ENCODE measurements around the gene AGBL1. TPM values are rescaled to one million over a fixed set of nuclear protein-coding genes. Genes with fewer than 3 reads are reported as not detected.

Gene AGBL1
- total RNA-seq, 1 experiment from 2014 or later, result not detected

GRCh38 chr15:86968244-86968643 lies 888.6 kb downstream of the AGBL1 start:
- no peaks in the 10 kb centered on the region for H3K79me2 ChIP-seq (ENCODE audit: insufficient read depth, low read length)
- peaks cover 2% of the 10 kb centered on the region; the same call in 1 of the 2 replicates for H3K4me1 ChIP-seq (ENCODE audit: insufficient read depth, low read length)
- no peak overlapping the region for H3K27ac Mint-ChIP-seq
- H4K8ac ChIP-seq (replicated peaks; ENCODE audit: insufficient read length, low read depth, low read length), result no peak overlapping the region
- H3K9ac ChIP-seq (ENCODE audit: extremely low read depth, insufficient read length, low read length), result no peak overlapping the region
- H3K9me3 ChIP-seq (ENCODE audit: control insufficient read depth, low read depth, low read length), result no peaks in the 10 kb centered on the region
- H3K4me2 ChIP-seq (ENCODE audit: insufficient read depth, insufficient read length, low read length), result no peak overlapping the region
- no peak for DNase-seq
- no peaks in the 10 kb centered on the region; the same call in 1 of the 2 replicates for H3K27me3 Mint-ChIP-seq (ENCODE audit: low read depth)
- no peaks in the 10 kb centered on the region for H3K27me3 ChIP-seq (ENCODE audit: insufficient read depth, low read length)
- H3K23ac ChIP-seq (ENCODE audit: insufficient read length, low read depth, low read length), result no peak overlapping the region
- H2AFZ ChIP-seq (ENCODE audit: low read length), result no peak overlapping the region
- peaks cover 3 to 6% of the 10 kb centered on the region in 2 experiments; a peak in 3 of 5 replicates for H3K9me3 Mint-ChIP-seq
- no peak overlapping the region for H3K4me3 Mint-ChIP-seq
- H2BK15ac ChIP-seq (ENCODE audit: low read depth, low read length), result no peak overlapping the region
- H2BK120ac ChIP-seq (ENCODE audit: low read depth, low read length, poor library complexity, severe bottlenecking), result no peak overlapping the region
- no peak overlapping the region for H2BK20ac ChIP-seq (ENCODE audit: low read depth, low read length, poor library complexity, severe bottlenecking)
- H4K91ac ChIP-seq (ENCODE audit: insufficient read length, low read depth, low read length), result no peak overlapping the region
- no peak overlapping the region for H2AK5ac ChIP-seq (ENCODE audit: insufficient read length, low read length)
- H3K4me1 Mint-ChIP-seq, result peaks cover 7 to 9% of the 10 kb centered on the region in 2 experiments
- no peak overlapping the region for H3K4ac ChIP-seq (ENCODE audit: low read depth, low read length)
- H3K27ac ChIP-seq (ENCODE audit: insufficient read length, low read depth, low read length), result no peak overlapping the region
- no peaks in the 10 kb centered on the region for H3K79me1 ChIP-seq (ENCODE audit: insufficient read depth, low read depth, low read length, poor library complexity, severe bottlenecking)
- H3T11ph ChIP-seq (ENCODE audit: low read length), result no peak overlapping the region
- H2BK5ac ChIP-seq (ENCODE audit: insufficient read length, low read length), result no peak overlapping the region
- no CpG with 5 or more reads among the region's 4 CpGs for WGBS (ENCODE audit: extremely low coverage, insufficient read length, low lambda C conversion rate)
- no peak overlapping the region for H3K14ac ChIP-seq (ENCODE audit: insufficient read depth, low read length)
- no peak overlapping the region for H3K56ac ChIP-seq (ENCODE audit: insufficient read length, low read depth, low read length)
- no peak overlapping the region for H4K5ac ChIP-seq (ENCODE audit: insufficient read length, low read depth, low read length)
- TF ChIP-seq CTCF (conservative IDR thresholded peaks at IDR 0.05), result no peak
- no peak overlapping the region for H3K18ac ChIP-seq (ENCODE audit: insufficient read length, low read depth, low read length)
- no peaks in the 10 kb centered on the region for H4K20me1 ChIP-seq (ENCODE audit: control insufficient read depth, insufficient read depth, insufficient read length)
- no peaks in the 10 kb centered on the region for H3K23me2 ChIP-seq (ENCODE audit: insufficient read length, low read depth, low read length, poor library complexity, severe bottlenecking)
- H2BK12ac ChIP-seq (ENCODE audit: insufficient read length, low read depth, low read length), result no peak overlapping the region
- no peaks in the 10 kb centered on the region; a peak in 1 of 7 replicates for H3K36me3 Mint-ChIP-seq (ENCODE audit: insufficient read depth in 1 of 3, low read depth in 3 of 3)

Measured in H9 (cell line).